ENCODE data around the gene ZRANB3.

Gene ZRANB3

GRCh38 chr2:135179689-135180088, 351.3 kb downstream of the ZRANB3 start:
- peaks cover 9% of the 10 kb centered on the region; the same call in 1 of the 2 replicates for H3K9me3 ChIP-seq (ENCODE audit: control insufficient read depth, insufficient read depth, low read length)
- H3K9ac ChIP-seq (ENCODE audit: low read depth, low read length) = no peak overlapping the region
- H3K36me3 ChIP-seq (ENCODE audit: insufficient read depth, low read length) = peaks cover 5% of the 10 kb centered on the region
- H3K4me1 ChIP-seq (ENCODE audit: insufficient read depth, low read length) = no peaks in the 10 kb centered on the region; the same call in 1 of the 2 replicates

DNA sequence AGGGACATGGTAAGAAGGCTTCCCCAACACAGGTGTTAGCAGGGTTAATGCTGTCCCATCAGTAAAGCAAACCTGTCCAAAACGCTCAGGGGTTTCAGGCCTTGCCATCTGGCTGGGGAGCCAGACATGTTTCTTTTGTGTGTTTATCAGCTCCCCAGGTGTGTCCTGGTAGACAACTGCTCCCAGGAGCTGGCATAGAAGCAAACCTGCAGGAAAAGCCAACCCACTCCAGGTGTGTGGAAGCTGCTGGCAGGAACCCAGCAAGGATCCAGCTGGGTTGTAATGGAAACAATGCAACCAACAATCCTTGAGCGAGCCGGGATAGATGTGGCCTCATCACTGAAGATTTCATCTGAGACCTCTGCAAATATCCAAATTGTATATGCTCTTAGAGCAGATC, 355.8 kb downstream of the ZRANB3 start:
- H3K4me1 ChIP-seq (ENCODE audit: insufficient read depth, low read length) = no peaks in the 10 kb centered on the region
- H3K9ac ChIP-seq (ENCODE audit: low read depth, low read length) = no peak overlapping the region
- H3K36me3 ChIP-seq (ENCODE audit: insufficient read depth, low read length) = peaks cover 6% of the 10 kb centered on the region
- peaks cover 9% of the 10 kb centered on the region; the same call in 1 of the 2 replicates for H3K9me3 ChIP-seq (ENCODE audit: control insufficient read depth, insufficient read depth, low read length)

GRCh38 chr2:135174810-135175093, 356.3 kb downstream of the ZRANB3 start:
- H3K9ac ChIP-seq (ENCODE audit: low read depth, low read length) = no peak overlapping the region
- H3K36me3 ChIP-seq (ENCODE audit: insufficient read depth, low read length) = peaks cover 10% of the 10 kb centered on the region
- H3K4me1 ChIP-seq (ENCODE audit: insufficient read depth, low read length) = no peaks in the 10 kb centered on the region
- H3K9me3 ChIP-seq (ENCODE audit: control insufficient read depth, insufficient read depth, low read length) = peaks cover 9% of the 10 kb centered on the region; the same call in 1 of the 2 replicates

DNA sequence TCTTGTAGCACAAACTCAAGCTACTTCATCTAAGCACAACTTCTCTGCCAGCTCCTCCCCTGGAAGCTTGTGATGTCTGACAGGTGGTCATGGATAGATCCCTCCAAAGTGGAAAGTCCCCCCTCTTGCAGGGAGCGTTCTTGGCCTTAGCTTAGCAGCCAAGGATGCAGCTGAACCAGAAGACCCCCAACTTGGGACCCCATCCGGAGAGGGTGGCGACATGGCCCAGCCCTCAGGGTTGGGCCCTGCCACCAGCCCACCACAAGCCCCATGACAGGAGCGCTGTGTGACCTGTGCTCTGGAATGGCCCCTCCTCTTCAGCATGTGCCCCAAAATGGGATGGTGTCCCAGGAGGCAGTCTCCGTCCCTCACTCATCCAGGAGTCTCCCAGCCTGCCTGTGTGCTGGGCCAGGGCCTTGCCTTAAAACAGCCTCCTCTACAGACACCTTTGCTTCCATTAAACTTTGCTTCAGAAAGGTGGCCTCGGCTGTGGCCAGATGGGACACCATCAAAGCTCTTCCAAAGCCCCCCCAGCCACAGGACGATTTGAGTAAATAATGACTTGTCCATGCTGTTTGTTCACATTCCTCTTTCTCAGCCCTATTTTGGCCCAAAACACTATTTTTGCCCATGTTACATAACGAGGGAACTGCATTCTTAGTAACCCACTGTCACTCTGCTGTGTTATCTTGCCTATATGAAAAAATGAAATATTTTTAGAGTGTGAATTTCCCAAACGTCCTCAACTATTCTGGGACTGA, 356.8 kb downstream of the ZRANB3 start:
- no peak overlapping the region for H3K9ac ChIP-seq (ENCODE audit: low read depth, low read length)
- H3K4me1 ChIP-seq (ENCODE audit: insufficient read depth, low read length) = no peaks in the 10 kb centered on the region
- peaks cover 9% of the 10 kb centered on the region; the same call in 1 of the 2 replicates for H3K9me3 ChIP-seq (ENCODE audit: control insufficient read depth, insufficient read depth, low read length)
- peaks cover 15% of the 10 kb centered on the region for H3K36me3 ChIP-seq (ENCODE audit: insufficient read depth, low read length)

DNA sequence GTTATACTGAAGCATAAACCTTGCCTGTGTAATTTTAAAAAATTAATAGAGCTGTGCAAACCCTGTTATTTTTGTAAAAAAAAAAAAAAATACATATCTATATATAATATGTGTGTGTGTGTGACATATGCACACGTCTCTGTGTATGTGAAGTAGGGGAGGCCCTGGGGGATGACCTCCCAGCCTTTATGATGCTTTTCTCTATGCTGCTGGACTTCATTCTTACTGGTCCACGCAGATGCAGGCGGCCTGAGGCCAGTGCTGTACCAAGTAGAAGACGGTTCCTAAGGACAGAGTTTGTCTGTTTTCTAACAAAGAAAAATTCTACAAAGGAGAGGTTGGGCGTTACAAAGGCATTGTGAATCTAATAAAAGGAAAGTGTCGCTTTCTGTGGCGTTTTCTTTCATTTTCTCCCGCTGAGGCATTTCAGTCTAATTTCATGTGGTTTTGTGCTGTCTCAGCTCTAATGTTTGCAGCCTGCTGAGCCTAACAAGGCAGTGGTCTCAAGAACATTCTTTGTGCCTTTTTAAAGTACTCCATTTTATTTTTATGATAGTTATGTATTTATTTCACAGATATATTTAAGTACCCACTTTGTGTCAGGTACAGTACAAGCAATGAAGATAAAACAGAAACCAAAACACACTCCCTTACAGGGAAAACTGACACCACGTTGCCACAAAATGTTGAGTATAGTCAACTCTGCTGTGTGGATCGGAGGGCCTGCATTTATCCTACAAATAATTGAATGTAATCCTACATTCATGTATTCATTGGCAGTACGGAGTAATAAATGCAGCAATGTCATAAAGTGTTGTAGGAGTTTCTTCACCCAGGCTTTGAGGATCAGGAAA, 360.9 kb downstream of the ZRANB3 start:
- Histone ChIP-seq H3K36me3 (ENCODE audit: insufficient read depth, low read length) (peaks cover 16% of the 10 kb centered on the region), H3K9me3 (ENCODE audit: control insufficient read depth, insufficient read depth, low read length) (no peaks in the 10 kb centered on the region), H3K9ac (ENCODE audit: low read depth, low read length) (no peak overlapping the region), H3K4me1 (ENCODE audit: insufficient read depth, low read length) (peaks cover 7% of the 10 kb centered on the region; the same call in 1 of the 2 replicates)

- Histone ChIP-seq H3K9ac (ENCODE audit: low read depth, low read length) (no peak overlapping the region), H3K36me3 (ENCODE audit: insufficient read depth, low read length) (peaks cover 16% of the 10 kb centered on the region), H3K4me1 (ENCODE audit: insufficient read depth, low read length) (peaks cover 7% of the 10 kb centered on the region), H3K9me3 (ENCODE audit: control insufficient read depth, insufficient read depth, low read length) (no peaks in the 10 kb centered on the region)
Measured at GRCh38 chr2:135168204-135168856, 362.7 kb downstream of the ZRANB3 start.

DNA sequence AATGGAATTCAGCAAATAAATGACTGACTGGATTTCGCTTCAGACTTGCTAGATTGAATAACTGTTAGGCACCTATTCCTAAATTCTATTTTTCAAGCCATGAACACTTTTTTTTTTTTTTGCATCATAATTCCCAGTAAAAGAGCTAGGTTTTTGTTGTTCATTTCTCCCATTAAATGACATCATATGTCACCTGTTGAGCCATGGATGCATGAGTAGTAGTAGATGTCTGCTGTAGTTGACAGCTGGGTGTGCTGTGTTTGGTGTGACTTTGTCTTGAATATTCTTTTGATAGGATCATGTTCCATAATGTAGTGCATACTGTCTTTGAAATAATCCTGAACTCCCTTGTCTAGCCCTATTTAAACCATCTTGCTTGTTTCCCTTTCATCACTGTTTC, 363.7 kb downstream of the ZRANB3 start:
- Histone ChIP-seq H3K9ac (ENCODE audit: low read depth, low read length) (no peak overlapping the region), H3K36me3 (ENCODE audit: insufficient read depth, low read length) (peaks cover 16% of the 10 kb centered on the region), H3K9me3 (ENCODE audit: control insufficient read depth, insufficient read depth, low read length) (no peaks in the 10 kb centered on the region), H3K4me1 (ENCODE audit: insufficient read depth, low read length) (peaks cover 7% of the 10 kb centered on the region)

GRCh38 chr2:135164431-135164830, 366.6 kb downstream of the ZRANB3 start:
- Histone ChIP-seq H3K9ac (ENCODE audit: low read depth, low read length) (no peak overlapping the region), H3K36me3 (ENCODE audit: insufficient read depth, low read length) (peaks cover 9% of the 10 kb centered on the region)

GRCh38 chr2:135163901-135164300, 367.1 kb downstream of the ZRANB3 start:
- Histone ChIP-seq H3K4me1 (ENCODE audit: insufficient read depth, low read length) (peaks cover 7% of the 10 kb centered on the region), H3K9me3 (ENCODE audit: control insufficient read depth, insufficient read depth, low read length) (no peaks in the 10 kb centered on the region), H3K36me3 (ENCODE audit: insufficient read depth, low read length) (peaks cover 6% of the 10 kb centered on the region), H3K9ac (ENCODE audit: low read depth, low read length) (no peak overlapping the region)

More at GRCh38 chr2:135164431-135164830, 366.6 kb downstream of the ZRANB3 start:
- Histone ChIP-seq H3K9me3 (ENCODE audit: control insufficient read depth, insufficient read depth, low read length) (no peaks in the 10 kb centered on the region), H3K4me1 (ENCODE audit: insufficient read depth, low read length) (peaks cover 7% of the 10 kb centered on the region)

DNA sequence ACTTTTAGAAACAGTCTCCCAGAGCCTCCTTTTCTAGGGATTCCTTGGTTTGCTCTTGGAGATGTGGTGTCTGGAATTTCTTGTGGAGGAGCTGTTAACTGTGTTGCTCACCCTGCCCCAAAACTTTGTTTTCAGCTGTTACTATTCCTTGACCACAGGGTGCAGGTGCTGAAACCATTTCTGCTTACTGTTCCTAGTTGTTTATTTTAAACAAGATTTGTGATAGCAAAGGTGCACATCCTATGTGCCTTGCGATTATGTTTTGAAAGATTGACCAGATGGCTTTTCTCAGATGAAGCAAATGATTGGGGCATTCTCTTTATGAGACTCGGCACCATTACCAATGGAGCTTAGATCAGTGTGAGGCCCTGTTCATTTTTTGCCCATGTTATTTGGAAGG, 367.7 kb downstream of the ZRANB3 start:
- no peak overlapping the region for H3K9ac ChIP-seq (ENCODE audit: low read depth, low read length)
- peaks cover 7% of the 10 kb centered on the region for H3K4me1 ChIP-seq (ENCODE audit: insufficient read depth, low read length)
- peaks cover 3% of the 10 kb centered on the region; the same call in 1 of the 2 replicates for H3K36me3 ChIP-seq (ENCODE audit: insufficient read depth, low read length)
- no peaks in the 10 kb centered on the region for H3K9me3 ChIP-seq (ENCODE audit: control insufficient read depth, insufficient read depth, low read length)

- no peaks in the 10 kb centered on the region for H3K9me3 ChIP-seq (ENCODE audit: control insufficient read depth, insufficient read depth, low read length)
- no peak overlapping the region for H3K9ac ChIP-seq (ENCODE audit: low read depth, low read length)
- no peaks in the 10 kb centered on the region; the same call in 1 of the 2 replicates for H3K36me3 ChIP-seq (ENCODE audit: insufficient read depth, low read length)
- peaks cover 1% of the 10 kb centered on the region for H3K4me1 ChIP-seq (ENCODE audit: insufficient read depth, low read length)
Measured at GRCh38 chr2:135162786-135163185, 368.2 kb downstream of the ZRANB3 start.

DNA sequence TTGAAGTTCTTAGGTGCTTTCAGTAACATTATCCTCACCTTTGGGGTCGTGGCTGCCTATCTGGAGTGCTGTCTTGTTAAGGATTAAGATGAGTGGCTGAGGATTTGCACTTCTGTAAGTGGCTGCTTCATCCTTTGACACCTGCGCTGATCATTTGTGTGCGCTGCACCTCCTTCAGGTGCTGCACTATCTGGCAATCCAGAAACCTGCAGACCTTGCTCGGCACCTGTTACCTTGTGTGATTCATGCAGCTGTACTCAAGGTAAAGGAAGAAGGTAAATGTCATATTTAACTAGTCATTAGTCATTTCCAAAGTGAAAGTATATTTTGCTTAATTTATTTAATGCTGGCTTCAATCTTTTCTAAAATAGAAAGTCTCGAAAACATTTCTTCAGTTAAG, 368.6 kb downstream of the ZRANB3 start:
- Histone ChIP-seq H3K36me3 (ENCODE audit: insufficient read depth, low read length) (0 out of 2 replicates have a peak, but pooled peaks cover under 1% of the 10 kb centered on the region), H3K9me3 (ENCODE audit: control insufficient read depth, insufficient read depth, low read length) (no peaks in the 10 kb centered on the region), H3K9ac (ENCODE audit: low read depth, low read length) (no peak overlapping the region), H3K4me1 (ENCODE audit: insufficient read depth, low read length) (no peaks in the 10 kb centered on the region; the same call in 1 of the 2 replicates)

GRCh38 chr2:135159191-135159590, 371.8 kb downstream of the ZRANB3 start:
- Histone ChIP-seq H3K36me3 (ENCODE audit: insufficient read depth, low read length) (peaks cover 2% of the 10 kb centered on the region; the same call in 1 of the 2 replicates), H3K4me1 (ENCODE audit: insufficient read depth, low read length) (no peaks in the 10 kb centered on the region)

GRCh38 chr2:135157856-135158255, 373.2 kb downstream of the ZRANB3 start:
- Histone ChIP-seq H3K4me1 (ENCODE audit: insufficient read depth, low read length) (no peaks in the 10 kb centered on the region), H3K9me3 (ENCODE audit: control insufficient read depth, insufficient read depth, low read length) (no peaks in the 10 kb centered on the region), H3K36me3 (ENCODE audit: insufficient read depth, low read length) (peaks cover 2% of the 10 kb centered on the region; the same call in 1 of the 2 replicates), H3K9ac (ENCODE audit: low read depth, low read length) (no peak overlapping the region)

More at GRCh38 chr2:135159191-135159590, 371.8 kb downstream of the ZRANB3 start:
- Histone ChIP-seq H3K9ac (ENCODE audit: low read depth, low read length) (no peak overlapping the region), H3K9me3 (ENCODE audit: control insufficient read depth, insufficient read depth, low read length) (no peaks in the 10 kb centered on the region)
